GM23248 (cell line): ENCODE measurements around the gene OSBP2. TPM values are rescaled to one million over a fixed set of nuclear protein-coding genes. Genes with fewer than 3 reads are reported as not detected.
A peak's percentile ranks its signal among the peaks of the same experiment; 100 is the strongest.

ENCODE experiments used
- DNase-seq: peaks from one replicate; pipeline ENCODE4 v3.0.0-alpha.2; 2015
- H2AFZ ChIP-seq: fragments of 200-600 bp; sonication (generic); 2 replicates; pipeline ENCODE4 v1.6.1; 2016; ENCODE audit warnings: antibody characterized with exemption
- H3F3A ChIP-seq: fragments of 200-600 bp; sonication (generic); 2 replicates; pipeline ENCODE4 v1.6.1; 2016; ENCODE audit warnings: mild to moderate bottlenecking, antibody characterized with exemption, mixed run types; ENCODE audit not compliant: insufficient read depth
- H3K27ac ChIP-seq: fragments of 200-600 bp; sonication (generic); 2 replicates; pipeline ENCODE4 v1.5.1; 2016; ENCODE audit warnings: mild to moderate bottlenecking
- H3K27me3 ChIP-seq: fragments of 200-600 bp; sonication (generic); replicated peaks from 2 replicates; pipeline ENCODE4 v1.6.1; 2016; ENCODE audit warnings: mild to moderate bottlenecking; ENCODE audit not compliant: insufficient read depth
- H3K36me3 ChIP-seq: fragments of 200-600 bp; sonication (generic); 2 replicates; pipeline ENCODE4 v1.6.1; 2016; ENCODE audit warnings: low read depth, mild to moderate bottlenecking
- H3K4me1 ChIP-seq: fragments of 200-600 bp; sonication (generic); 2 replicates; pipeline ENCODE4 v1.6.1; 2016; ENCODE audit warnings: mild to moderate bottlenecking; ENCODE audit not compliant: insufficient read depth
- H3K4me2 ChIP-seq: fragments of 200-600 bp; sonication (generic); one replicate; pipeline ENCODE4 v1.6.1; 2016; ENCODE audit warnings: mild to moderate bottlenecking; ENCODE audit not compliant: unreplicated experiment
- H3K4me3 ChIP-seq: fragments of 200-600 bp; sonication (generic); 2 replicates; pipeline ENCODE4 v1.5.1; 2016; ENCODE audit warnings: mild to moderate bottlenecking
- H3K79me2 ChIP-seq: fragments of 200-600 bp; sonication (generic); 2 replicates; pipeline ENCODE4 v1.6.1; 2016; ENCODE audit warnings: mild to moderate bottlenecking; ENCODE audit not compliant: insufficient read depth
- H3K9ac ChIP-seq: fragments of 200-600 bp; sonication (generic); 2 replicates; pipeline ENCODE4 v1.6.1; 2016; ENCODE audit warnings: mild to moderate bottlenecking
- H3K9me2 ChIP-seq: fragments of 200-600 bp; sonication (generic); 2 replicates; pipeline ENCODE4 v1.6.1; 2016; ENCODE audit warnings: mixed run types, mild to moderate bottlenecking, moderate library complexity; ENCODE audit not compliant: insufficient read depth
- H3K9me3 ChIP-seq: fragments of 200-600 bp; sonication (generic); one replicate; pipeline ENCODE4 v1.6.1; 2017; ENCODE audit warnings: low read depth
- H4K20me1 ChIP-seq: fragments of 200-600 bp; sonication (generic); 2 replicates; pipeline ENCODE4 v1.6.0; 2016; ENCODE audit not compliant: insufficient read depth
- EZH2 ChIP-seq: fragments of 200-600 bp; sonication (generic); IDR thresholded peaks from 2 replicates; pipeline ENCODE4 v1.6.1; 2018; ENCODE audit warnings: antibody characterized with exemption, mild to moderate bottlenecking; ENCODE audit not compliant: insufficient read depth, poor library complexity, severe bottlenecking
- EZH2phosphoT487 ChIP-seq: fragments of 200-600 bp; sonication (generic); IDR thresholded peaks from 2 replicates; pipeline ENCODE4 v1.6.1; 2018; ENCODE audit warnings: antibody characterized with exemption, moderate library complexity, mild to moderate bottlenecking, low read depth; ENCODE audit not compliant: insufficient read depth
- WGBS, 2 experiments: methylation state at CpG; one replicate each; pipeline ENCODE4 v1.1.6; 2015 to 2017; ENCODE audit warnings: low lambda C conversion rate in 2 of 2, low coverage in 1 of 2; ENCODE audit errors: missing lambda C conversion rate in 2 of 2; 5-methylcytosine and 5-hydroxymethylcytosine counted together
- in situ Hi-C: fragments of 300-500 bp; cut with MboI; formaldehyde crosslinking; loops from 2 replicates; pipeline ENCODE4 v1.15.0; 2020
- polyA plus RNA-seq: library from polyadenylated mRNA; unstranded; fragments of >200 nt; fragmentation: Nextera tagmentation; extraction: Ambion mirVana; gene quantifications from 2 replicates; pipeline ENCODE4 v1.2.1, GENCODE V29; 2016
- total RNA-seq: library from RNA; depleted of rRNA; stranded (reverse); fragments of >200 nt; shearing (Covaris generic); gene quantifications from 2 replicates; pipeline ENCODE4 v1.2.3, GENCODE V29; 2014

The OSBP2 gene
- total and polyA plus RNA-seq, 2 experiments from 2014 or later = 1.1 to 1.3 TPM

DNA sequence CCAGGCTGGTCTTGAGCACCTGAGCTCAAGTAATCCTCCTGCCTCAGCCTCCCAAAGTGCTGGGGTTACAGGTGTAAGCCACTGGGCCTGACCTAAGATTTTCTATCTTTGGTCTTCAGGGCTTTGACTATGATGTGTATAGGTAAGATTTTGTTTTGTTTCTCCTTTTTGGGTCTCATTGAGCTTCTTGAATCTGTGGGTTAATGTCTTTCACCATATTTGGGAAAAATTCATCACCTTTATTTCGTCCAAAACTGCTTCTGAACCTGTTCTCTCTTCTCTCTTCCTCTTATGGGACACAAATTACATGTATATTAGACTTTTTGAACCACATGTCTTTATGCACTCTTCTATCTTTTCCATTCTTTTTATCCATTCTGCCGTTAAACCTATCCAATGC lies 100.4 kb downstream of the OSBP2 start:
- no peak overlapping the region for H3K27ac ChIP-seq
- no peaks in the 10 kb centered on the region for H3K9me3 ChIP-seq
- no peaks in the 10 kb centered on the region for H3K36me3 ChIP-seq
- no peaks in the 10 kb centered on the region for H3K79me2 ChIP-seq
- in situ Hi-C loops = no loop called here
- WGBS, 2 experiments = 61 to 69% methylated on average over 2 of the region's 2 CpGs
- H3K4me1 ChIP-seq = no peaks in the 10 kb centered on the region
- no peak for DNase-seq
- H3K9ac ChIP-seq = no peak overlapping the region
- H3K27me3 ChIP-seq = no peaks in the 10 kb centered on the region
- H3K4me3 ChIP-seq = no peak overlapping the region
- TF ChIP-seq EZH2 = no peak
- no peak for TF ChIP-seq EZH2phosphoT487
- no peak overlapping the region for H2AFZ ChIP-seq
- H4K20me1 ChIP-seq = no peaks in the 10 kb centered on the region
- H3K9me2 ChIP-seq = no peaks in the 10 kb centered on the region
- no peak overlapping the region for H3K4me2 ChIP-seq
- H3F3A ChIP-seq = no peaks in the 10 kb centered on the region

DNA sequence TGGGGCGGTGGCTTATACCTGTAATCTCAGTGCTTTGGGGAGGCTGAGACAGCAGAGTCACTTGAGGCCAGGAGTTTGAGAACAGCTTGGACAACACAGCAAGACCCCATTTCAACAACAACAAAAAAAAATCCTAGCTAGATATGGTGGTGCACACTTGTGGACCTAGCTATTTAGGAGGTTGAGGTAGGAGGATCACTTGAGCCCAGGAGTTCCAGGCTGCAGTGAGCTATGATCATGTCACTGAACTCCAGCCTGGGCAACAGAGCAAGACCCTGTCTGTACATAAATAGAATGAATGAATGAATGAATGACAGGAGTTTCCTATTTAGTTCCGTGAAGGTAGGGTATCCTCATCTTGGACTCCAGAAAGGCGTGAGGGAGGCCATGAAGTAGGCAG lies 107.0 kb downstream of the OSBP2 start:
- no peaks in the 10 kb centered on the region for H3K9me3 ChIP-seq
- TF ChIP-seq EZH2phosphoT487 (no peak), EZH2 (no peak)
- no peaks in the 10 kb centered on the region for H3K79me2 ChIP-seq
- peaks cover 11% of the 10 kb centered on the region; the same call in 1 of the 2 replicates for H3K27me3 ChIP-seq
- H3K36me3 ChIP-seq = no peaks in the 10 kb centered on the region
- no peak overlapping the region for H3K4me3 ChIP-seq
- H2AFZ ChIP-seq = no peak overlapping the region
- WGBS, 2 experiments = 64 to 65% methylated on average over 3 of the region's 3 CpGs
- no peak overlapping the region for H3K27ac ChIP-seq
- H3K4me1 ChIP-seq = peaks cover 8% of the 10 kb centered on the region
- H3K4me2 ChIP-seq = no peak overlapping the region
- H3F3A ChIP-seq = no peaks in the 10 kb centered on the region
- in situ Hi-C loops = no loop called here
- no peak for DNase-seq
- H4K20me1 ChIP-seq = no peaks in the 10 kb centered on the region
- H3K9me2 ChIP-seq = no peaks in the 10 kb centered on the region
- H3K9ac ChIP-seq = no peak overlapping the region

DNA sequence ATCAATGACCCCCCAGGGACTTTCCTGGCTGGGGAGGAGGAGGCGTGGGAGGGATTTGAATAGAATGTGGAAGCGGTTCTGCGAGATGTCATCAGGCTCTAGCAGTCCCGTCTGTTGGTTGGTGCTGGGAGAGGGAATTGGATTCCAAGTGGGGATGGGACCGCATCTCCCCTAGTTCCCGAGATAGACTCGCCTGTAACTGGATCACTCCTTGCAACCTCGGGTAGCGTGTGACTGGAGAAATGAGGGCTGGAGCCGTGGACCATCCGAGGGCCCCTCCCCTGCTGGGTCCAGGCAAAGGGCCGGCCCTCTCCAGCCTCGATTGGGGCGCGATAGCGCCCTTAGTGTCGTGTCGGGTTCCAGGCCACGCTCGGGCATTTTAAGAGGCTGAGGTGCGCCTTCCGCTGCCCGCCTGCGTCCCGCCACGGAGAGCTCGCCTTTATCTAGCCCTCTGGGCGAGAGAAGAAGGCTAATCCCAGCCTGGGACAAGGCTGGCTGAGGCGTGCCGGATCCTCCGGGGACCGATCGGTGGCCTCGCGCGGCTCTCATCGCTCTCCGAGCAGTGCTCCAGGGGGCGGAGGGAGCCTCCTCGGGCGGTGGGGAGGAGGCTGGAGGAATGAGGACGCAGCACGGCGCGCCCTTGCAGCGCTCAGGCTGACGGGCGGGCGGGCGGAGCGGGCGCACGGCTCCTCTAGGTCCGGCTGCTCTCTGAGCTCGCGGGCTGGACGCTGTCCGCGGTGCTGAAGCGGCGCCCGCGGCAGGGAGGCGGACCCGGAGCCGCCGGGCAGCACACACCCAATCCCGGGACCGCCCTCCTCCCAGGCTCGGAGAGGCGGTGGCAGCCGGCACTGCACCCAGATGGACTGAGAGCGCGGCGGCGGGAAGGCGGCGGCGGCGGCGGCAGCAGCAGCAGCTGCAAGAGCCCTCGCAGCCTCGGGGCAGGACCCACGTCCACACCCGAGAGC lies 107.8 kb downstream of the OSBP2 start:
- peak overlapping the region; percentile 80 for H3K4me2 ChIP-seq
- H3K27me3 ChIP-seq = peaks cover 11% of the 10 kb centered on the region; the same call in 1 of the 2 replicates
- DNase-seq = peak; percentile 96
- in situ Hi-C loops = no loop called here
- H3K9ac ChIP-seq = no peak overlapping the region
- no peak overlapping the region for H2AFZ ChIP-seq
- H3K9me2 ChIP-seq = no peaks in the 10 kb centered on the region
- 4 to 7% methylated on average over 43 to 65 of the region's 85 CpGs for WGBS, 2 experiments
- no peak overlapping the region for H3K27ac ChIP-seq
- peaks cover 9% of the 10 kb centered on the region for H3K4me1 ChIP-seq
- H3F3A ChIP-seq = no peaks in the 10 kb centered on the region
- TF ChIP-seq EZH2 (no peak), EZH2phosphoT487 (no peak)
- peak overlapping the region; percentile 66 for H3K4me3 ChIP-seq
- no peaks in the 10 kb centered on the region for H3K9me3 ChIP-seq
- no peaks in the 10 kb centered on the region for H4K20me1 ChIP-seq
- no peaks in the 10 kb centered on the region for H3K79me2 ChIP-seq
- H3K36me3 ChIP-seq = no peaks in the 10 kb centered on the region

DNA sequence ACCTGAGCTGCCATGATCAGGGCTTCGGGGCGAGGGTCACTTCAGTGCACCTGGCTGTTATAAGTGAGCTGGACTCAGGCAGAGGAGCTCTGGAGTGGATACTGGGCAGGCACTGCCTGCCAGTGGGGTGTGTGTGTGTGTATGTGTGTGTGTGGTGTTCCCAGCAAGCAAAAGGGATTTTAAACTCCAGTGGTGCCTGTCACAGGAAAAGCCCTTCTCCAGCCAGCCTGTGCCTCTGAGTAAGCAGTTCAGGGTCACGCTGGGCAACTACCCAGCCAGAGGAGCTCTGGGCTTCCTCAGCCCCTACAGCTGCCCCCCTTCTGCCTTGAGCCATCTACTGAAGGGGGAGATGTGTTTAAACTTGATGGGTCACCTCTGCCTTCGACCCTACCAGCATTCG lies 109.0 kb downstream of the OSBP2 start:
- H3K9me3 ChIP-seq = no peaks in the 10 kb centered on the region
- H4K20me1 ChIP-seq = no peaks in the 10 kb centered on the region
- no peak overlapping the region for H2AFZ ChIP-seq
- peaks cover 11% of the 10 kb centered on the region; the same call in 1 of the 2 replicates for H3K27me3 ChIP-seq
- no peak for DNase-seq
- H3K36me3 ChIP-seq = no peaks in the 10 kb centered on the region
- in situ Hi-C loops = no loop called here
- no peak for TF ChIP-seq EZH2phosphoT487
- H3K4me1 ChIP-seq = peaks cover 9% of the 10 kb centered on the region
- no peaks in the 10 kb centered on the region for H3F3A ChIP-seq
- no peak overlapping the region for H3K4me3 ChIP-seq
- no peaks in the 10 kb centered on the region for H3K9me2 ChIP-seq
- H3K9ac ChIP-seq = no peak overlapping the region
- H3K4me2 ChIP-seq = no peak overlapping the region
- WGBS, 2 experiments = 84 to 93% methylated on average over 5 of the region's 5 CpGs
- no peaks in the 10 kb centered on the region for H3K79me2 ChIP-seq
- no peak overlapping the region for H3K27ac ChIP-seq
